ENCODE results near the gene LMNA. TPM values are rescaled to one million over a fixed set of nuclear protein-coding genes. Genes with fewer than 3 reads are reported as not detected.
A peak's percentile ranks its signal among the peaks of the same experiment; 100 is the strongest.

The LMNA gene
- total and polyA plus RNA-seq, 2 of the 4 experiments (the other 2 are of a cell fraction), result 563 to 755 TPM

GRCh38 chr1:156126043-156126629, 11.6 kb downstream of the LMNA start:
- peaks cover 64% of the 10 kb centered on the region for H3K4me1 ChIP-seq (ENCODE audit: control insufficient read depth, insufficient read depth, low read length)
- peak overlapping the region; percentile 86 for H3K4me2 ChIP-seq (ENCODE audit: low read depth, low read length)
- ATAC-seq (ENCODE audit: low read depth), result peak; percentile 52
- BruUV-seq (replicated peaks), result no TSS peak
- H3K9ac ChIP-seq (ENCODE audit: low read depth, low read length), result peak overlapping the region; percentile 64
- intact Hi-C loops (cut with micrococcal nuclease) (no loop called here), in situ Hi-C loops (cut with MboI; ENCODE audit: low sequenced_read_pairs) (no loop called here), dilution Hi-C loops (cut with HindIII; ENCODE audit: low sequenced_read_pairs, unreplicated experiment) (no loop called here)
- peak overlapping the region; percentile 95 for H3K14ac ChIP-seq (replicated peaks; ENCODE audit: low read depth, low read length)
- H4K5ac ChIP-seq (ENCODE audit: low read depth, low read length), result peak overlapping the region; percentile 85
- no peak for TF ChIP-seq CEBPB (IDR thresholded peaks at IDR 0.05; ENCODE audit: low read depth, low read length)
- TF ChIP-seq FOS (IDR thresholded peaks at IDR 0.05; ENCODE audit: low read depth, low read length), result peak; percentile 75
- TF ChIP-seq MXI1 (IDR thresholded peaks at IDR 0.05; ENCODE audit: borderline replicate concordance, low read depth, low read length), result no peak
- TF ChIP-seq SMC3 (IDR thresholded peaks at IDR 0.05; ENCODE audit: low read depth, low read length), result peak; percentile 1; the same call in 1 of the 2 replicates
- peak; percentile 55 for TF ChIP-seq CTCF (conservative IDR thresholded peaks at IDR 0.05; ENCODE audit: low read depth, low read length)
- TF ChIP-seq MAZ (IDR thresholded peaks at IDR 0.05; ENCODE audit: borderline replicate concordance, low read depth, low read length), result peak; percentile 85; the same call in 1 of the 2 replicates
- TF ChIP-seq RAD21 (IDR thresholded peaks at IDR 0.05; ENCODE audit: low read length), result peak; percentile 0; the same call in 1 of the 2 replicates
- TF ChIP-seq RCOR1 (IDR thresholded peaks at IDR 0.05; ENCODE audit: insufficient replicate concordance, low read length), result no peak
- peak; percentile 82 for TF ChIP-seq POLR2A (IDR thresholded peaks at IDR 0.05; ENCODE audit: low read depth, low read length)
- H3K23ac ChIP-seq (ENCODE audit: low read depth, low read length), result peak overlapping the region; percentile 92
- no peak overlapping the region for H3K4me3 ChIP-seq (ENCODE audit: insufficient read depth, low read depth, low read length)
- H3K4ac ChIP-seq (ENCODE audit: low read depth, low read length), result peak overlapping the region; percentile 98
- H4K8ac ChIP-seq (ENCODE audit: low read depth in 2 of 2, low read length in 2 of 2), result peak overlapping the region; percentile 89 to 95
- no CpG with 5 or more reads among the region's 11 CpGs for WGBS, 2 experiments (ENCODE audit: extremely low coverage in 2 of 2, insufficient read length in 1 of 2)
- ChIA-PET CTCF (interaction anchor here (0.8 kb wide), 1 partner anchor 9 kb away, joined by 5 read pairs; no protein-coding TSS in a partner anchor), POLR2A (ENCODE audit: unreplicated experiment) (no interaction called here)
- no peaks in the 10 kb centered on the region for H3K9me3 ChIP-seq (ENCODE audit: control insufficient read depth, insufficient read depth, low read length)
- peaks cover 0 to 50% of the 10 kb centered on the region in 2 experiments; a peak in 2 of 4 replicates for H3K79me1 ChIP-seq (ENCODE audit: low read depth in 1 of 2, low read length in 2 of 2)
- H2BK120ac ChIP-seq (ENCODE audit: low read depth, low read length), result peak overlapping the region; percentile 91
- H3K56ac ChIP-seq (ENCODE audit: extremely low read depth, insufficient read depth, low read length), result peak overlapping the region; percentile 84
- H3K9me1 ChIP-seq (ENCODE audit: insufficient read depth, low read length), result peaks cover 11% of the 10 kb centered on the region
- DNase-seq, result peak; percentile 96
- H2BK15ac ChIP-seq (ENCODE audit: low read depth, low read length), result peak overlapping the region; percentile 75; the same call in 2 of the 3 replicates
- H3K27ac ChIP-seq (ENCODE audit: insufficient read depth, low read length), result peak overlapping the region; percentile 98
- H2AFZ ChIP-seq (replicated peaks; ENCODE audit: low read length, poor library complexity), result no peak overlapping the region
- peak overlapping the region; percentile 97 for H4K91ac ChIP-seq (ENCODE audit: insufficient read depth, low read depth, low read length)
- peaks cover 8% of the 10 kb centered on the region for H3K36me3 ChIP-seq (ENCODE audit: control insufficient read depth, insufficient read depth, low read length)
- H2AK9ac ChIP-seq (replicated peaks; ENCODE audit: low read depth, low read length, poor library complexity), result peak overlapping the region; percentile 95
- H2BK20ac ChIP-seq (ENCODE audit: low read depth, low read length), result peak overlapping the region; percentile 89
- no peaks in the 10 kb centered on the region for H3K27me3 ChIP-seq (ENCODE audit: control insufficient read depth, insufficient read depth, low read length)
- peak overlapping the region; percentile 84 for H3K18ac ChIP-seq (ENCODE audit: low read depth, low read length)
- H2AK5ac ChIP-seq (ENCODE audit: low read depth, low read length), result peak overlapping the region; percentile 98
- H2BK5ac ChIP-seq (ENCODE audit: low read depth, low read length, poor library complexity, severe bottlenecking), result peak overlapping the region; percentile 99
- H4K20me1 ChIP-seq (ENCODE audit: insufficient read depth, low read length), result peaks cover 61% of the 10 kb centered on the region
